ENCODE data around the gene MAN1C1.

Gene MAN1C1

DNA sequence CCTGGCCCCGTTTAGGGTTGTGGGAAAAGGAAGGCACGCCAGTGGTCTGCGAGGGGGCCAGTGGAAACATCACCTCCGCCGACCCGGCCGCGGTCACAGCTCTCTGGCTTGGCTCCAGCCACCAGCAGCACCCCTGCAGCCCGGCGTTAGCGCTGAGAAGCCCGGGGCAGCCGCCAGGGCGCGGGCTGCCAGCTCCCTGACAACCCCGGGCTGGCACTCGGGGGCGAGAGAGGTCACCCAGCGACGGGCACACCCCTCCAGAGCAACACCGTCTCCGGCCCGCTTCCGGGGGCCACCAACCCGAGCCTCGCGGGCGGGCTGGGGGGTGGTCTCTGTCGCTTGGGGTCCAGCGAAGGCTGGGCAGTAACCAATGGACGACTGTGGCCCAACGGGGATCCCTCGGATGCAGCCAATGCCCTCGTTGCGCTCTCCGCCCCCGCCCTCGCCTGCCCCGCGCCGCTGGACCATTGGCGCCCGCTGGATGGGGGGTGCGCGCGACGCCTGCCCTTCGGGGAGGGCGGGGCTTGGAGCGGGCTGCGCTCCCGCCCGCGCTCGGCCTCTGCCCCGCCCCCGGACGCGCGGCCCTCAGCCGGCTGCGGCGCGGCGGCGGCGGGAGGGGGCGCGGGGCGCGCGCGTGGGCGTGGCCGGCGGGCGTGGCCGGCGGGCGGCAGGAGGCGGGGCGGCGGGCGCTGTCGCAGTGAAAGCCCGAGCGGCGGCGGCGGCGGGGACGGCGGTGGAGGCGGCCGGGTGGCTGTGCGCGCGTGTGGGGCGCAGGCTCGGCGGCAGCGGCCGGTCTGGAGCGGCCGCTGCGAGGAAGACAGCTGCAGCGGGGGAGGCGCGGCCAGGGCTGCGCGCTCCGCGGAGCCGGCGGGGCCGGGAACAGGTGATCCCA is at the start of gene MAN1C1:
MAN1C1 (plus strand) TSS at position 697 of the 892 bp plus-strand sequence. CDS start 1,007 bp downstream, outside the sequence.
- peak; percentile 77 for DNase-seq

- no peak for DNase-seq
Measured at GRCh38 chr1:25567710-25568089, 48.9 kb upstream of the MAN1C1 start.

DNA sequence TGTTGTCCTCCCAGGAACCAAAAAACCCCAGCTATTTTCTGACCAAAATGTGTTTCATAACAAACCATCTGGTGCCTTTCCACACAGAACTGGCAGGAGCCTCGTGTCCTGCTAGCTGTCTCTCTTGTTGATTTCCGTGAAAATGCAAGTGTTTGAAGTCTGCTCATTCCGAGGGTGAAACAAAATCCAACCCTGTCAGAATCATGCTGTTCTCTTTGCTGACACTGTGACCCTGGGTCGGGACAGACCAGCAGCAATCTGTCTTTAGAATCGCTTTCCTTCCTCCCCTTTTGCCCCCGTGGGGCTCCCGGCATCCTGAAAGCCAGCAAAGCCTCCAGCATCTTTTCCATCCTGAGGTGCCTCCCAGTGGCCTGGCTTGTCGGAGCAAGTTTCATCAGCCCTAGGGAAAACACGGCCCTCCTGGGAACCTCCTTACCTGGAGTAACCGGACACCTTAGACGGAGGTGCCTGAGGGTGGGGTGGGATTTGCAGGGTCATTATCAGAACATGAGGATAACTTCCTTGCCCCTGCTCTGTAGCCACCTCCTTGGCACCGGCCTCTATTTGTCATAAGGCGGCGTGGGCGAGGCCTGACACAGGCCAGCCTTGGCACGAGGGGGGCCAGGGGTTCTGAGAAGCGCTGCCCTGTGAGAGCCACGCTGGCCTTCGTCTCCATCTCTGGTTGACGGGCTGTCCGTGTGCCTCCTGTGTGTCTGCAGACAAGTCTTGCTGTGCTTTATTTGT is 48.3 kb upstream of the MAN1C1 start:
- DNase-seq: peak; percentile 85

DNA sequence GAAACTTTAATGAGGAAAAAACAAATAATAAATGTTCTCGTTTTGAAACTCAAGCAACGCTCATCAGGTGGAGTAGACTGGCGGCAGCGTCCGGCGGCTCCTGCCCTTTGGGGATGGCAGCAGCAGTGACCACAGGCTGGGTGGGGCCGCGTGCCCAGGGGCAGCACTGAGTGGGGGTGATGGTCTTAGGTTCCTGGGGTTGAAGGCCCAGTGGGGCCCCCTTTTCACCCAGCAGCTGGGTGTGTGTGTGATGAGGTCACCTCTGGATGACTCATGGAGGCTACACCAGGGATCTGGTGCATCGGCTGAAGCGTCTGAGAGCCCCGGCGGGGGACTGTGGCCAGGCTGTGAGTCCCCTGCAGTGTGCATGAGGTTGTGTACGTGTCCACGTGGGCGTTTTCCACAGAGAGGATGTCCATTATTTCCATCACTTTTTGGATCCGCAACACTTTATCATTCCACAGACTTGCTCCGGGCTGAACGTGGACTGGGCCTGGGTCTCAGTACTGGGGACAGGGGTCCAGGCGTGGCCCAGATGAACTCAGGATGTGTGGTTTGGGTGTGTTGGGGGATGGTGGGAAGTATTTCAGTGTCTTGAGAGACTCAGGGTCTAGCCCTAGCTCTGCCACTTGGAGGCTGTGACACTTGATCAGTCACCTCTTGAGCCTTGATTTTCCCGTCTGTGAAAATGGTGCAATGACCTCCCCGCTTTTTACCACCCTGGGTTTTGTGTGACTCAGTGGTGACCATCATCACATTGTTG is 47.6 kb upstream of the MAN1C1 start:
- peak; percentile 48 for DNase-seq

- peak; percentile 89 for DNase-seq
Measured at GRCh38 chr1:25569597-25570396, 46.8 kb upstream of the MAN1C1 start.

- DNase-seq: no peak
Measured at GRCh38 chr1:25570798-25571521, 45.6 kb upstream of the MAN1C1 start.

DNA sequence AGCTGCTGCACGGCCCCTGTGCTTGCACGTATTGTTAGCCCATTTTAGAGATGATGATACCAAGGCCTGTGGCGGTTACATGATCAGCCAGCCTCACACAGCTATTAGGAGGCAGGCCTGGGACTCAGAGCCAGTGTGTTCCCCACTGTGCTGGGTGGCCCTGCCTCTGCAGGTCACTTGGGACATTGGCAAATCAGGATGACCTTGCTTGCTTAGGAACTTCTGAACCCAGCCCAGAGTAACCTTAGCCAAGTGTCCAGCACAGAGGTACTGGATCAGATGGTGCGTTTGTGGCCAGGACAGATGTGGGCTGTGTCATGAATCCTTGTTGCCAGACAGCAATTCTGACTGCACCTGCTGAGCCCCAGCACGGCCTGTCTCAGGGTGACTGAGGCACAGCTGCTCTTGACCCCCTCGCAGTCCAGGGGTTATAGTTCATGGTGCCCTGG is 45.0 kb upstream of the MAN1C1 start:
- DNase-seq: no peak

DNA sequence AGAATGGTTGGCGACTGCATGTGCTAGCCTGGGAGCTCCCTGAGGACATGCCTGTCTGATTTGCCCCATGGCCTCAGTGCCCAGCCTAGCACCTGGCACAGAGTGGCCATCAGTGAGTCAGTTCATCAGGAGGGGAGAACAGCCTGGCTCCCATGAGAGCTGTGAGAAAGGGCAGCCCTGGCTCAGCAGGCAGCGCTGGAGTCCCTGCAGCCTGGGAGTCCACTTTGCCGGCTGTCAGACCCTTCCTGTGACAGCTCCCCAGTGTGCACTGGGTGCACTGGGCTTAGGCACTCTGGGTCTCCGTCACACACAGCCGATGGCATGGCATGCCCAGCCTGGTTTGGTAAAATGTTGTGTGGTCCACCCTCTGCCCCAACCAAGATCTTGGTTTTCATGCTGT is 44.5 kb upstream of the MAN1C1 start:
- no peak for DNase-seq

DNA sequence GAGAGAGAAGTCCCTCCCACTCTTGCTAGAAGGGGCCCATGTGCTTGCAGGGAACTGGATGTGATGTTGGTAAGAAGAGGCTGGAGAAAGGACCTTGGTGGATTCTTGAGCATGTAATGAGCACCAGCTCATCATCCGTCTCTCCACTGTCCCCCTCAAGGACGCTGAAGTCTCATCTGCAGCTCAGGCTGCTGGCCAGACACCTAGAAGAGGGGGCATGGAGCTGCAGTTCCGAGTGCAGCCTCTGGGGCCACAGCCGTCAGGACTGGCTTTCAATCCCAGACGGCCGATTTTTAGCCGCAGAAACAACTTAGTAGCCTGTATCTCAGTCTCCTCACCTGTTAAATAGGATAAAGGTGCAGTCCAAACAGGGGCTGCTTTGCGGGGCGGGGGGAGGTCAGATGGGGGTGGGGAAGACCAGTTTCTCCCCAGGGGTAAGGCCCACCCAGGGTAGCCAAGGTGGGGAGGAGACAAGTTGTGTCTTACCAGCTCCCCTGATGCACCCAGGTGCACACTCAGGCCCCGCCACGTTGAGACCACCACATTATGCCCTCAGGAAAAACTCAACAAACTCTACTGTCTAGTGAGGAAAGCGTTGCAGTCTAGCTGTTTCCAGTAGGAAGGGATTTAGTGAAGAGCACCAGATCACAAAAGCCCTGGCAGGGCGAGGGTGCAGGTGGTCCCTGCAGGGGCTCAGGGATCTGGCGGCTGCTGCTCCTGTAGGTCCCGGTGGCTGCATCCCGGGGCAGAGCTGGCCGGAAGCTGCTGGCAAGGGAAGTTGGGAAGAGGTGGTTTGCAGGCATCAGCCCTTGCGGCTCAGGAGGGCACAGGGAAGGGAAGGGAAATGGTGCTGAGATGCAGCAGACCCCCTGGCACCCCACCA is 43.6 kb upstream of the MAN1C1 start:
- DNase-seq: no peak

- DNase-seq: no peak
Measured at GRCh38 chr1:25573591-25573930, 43.0 kb upstream of the MAN1C1 start.

- DNase-seq: no peak
Measured at GRCh38 chr1:25573961-25574360, 42.6 kb upstream of the MAN1C1 start.

GRCh38 chr1:25575191-25575590 is 41.4 kb upstream of the MAN1C1 start:
- no peak for DNase-seq

GRCh38 chr1:25576459-25577133 is 40.0 kb upstream of the MAN1C1 start:
- no peak for DNase-seq

GRCh38 chr1:25577134-25577920 is 39.3 kb upstream of the MAN1C1 start:
- no peak for DNase-seq

DNA sequence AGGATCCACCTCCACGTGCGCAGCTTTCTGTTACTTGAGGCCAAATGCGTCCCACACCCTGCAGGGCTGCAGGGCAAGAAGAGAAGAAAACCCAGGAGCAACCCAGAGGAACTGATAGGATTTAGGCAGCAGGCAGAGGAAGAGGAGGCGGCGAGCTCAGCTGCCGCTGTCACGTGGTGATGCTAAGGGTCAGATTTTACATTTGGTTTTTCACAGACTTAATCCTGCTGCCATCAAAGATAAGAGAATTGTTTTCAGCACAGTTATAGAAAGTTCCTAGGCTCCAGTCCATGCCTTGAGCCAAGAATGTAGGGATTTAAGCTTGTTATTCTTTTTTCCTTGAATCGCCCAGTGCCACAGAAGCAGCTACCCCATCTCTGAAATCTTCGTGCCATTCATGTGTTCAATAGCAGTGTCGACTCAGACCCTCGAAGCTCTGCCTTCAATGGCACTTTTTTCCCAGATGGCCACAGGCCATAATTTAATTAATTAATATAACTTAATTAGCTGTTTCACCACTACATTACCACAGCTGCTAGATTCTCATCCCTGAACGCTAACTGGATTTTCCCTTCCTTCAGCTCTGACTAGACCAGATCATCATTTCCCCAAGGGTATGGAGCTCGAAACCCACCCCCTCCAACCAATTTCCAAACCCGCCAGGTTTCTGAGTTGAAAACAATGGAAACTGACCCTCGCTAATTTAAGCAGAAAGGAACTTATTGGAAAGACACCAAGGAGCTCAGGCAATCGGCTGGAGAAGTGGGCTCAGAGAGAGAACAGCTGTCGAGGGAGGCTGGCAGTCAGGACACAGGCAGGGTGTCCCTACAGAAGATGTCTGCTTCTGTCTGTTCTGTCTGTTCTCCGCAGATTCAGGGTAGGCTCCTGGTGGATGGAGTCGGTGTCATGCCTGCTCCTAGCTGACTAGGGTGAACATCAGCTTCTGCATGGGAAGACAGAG is 37.0 kb upstream of the MAN1C1 start:
- DNase-seq: no peak

DNA sequence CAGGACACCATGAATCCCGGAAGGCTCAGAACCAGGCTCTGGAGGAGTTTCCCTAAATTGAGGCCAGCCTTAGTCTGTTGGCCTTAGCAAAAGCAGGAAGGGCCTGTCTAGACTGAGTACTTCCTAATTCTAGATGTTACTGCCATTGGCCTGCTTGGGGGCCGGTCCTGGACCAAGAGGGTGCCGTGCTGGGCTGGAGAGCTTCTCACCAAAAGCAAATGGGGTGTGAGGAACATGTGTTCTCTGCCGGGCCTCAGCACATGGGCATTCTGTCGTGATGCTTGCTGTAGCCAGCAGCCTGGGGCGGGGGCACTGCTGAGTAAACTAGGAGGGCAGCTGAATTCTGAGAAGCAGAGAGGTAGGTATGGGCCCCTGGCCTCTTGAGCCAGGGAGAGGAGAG is 35.7 kb upstream of the MAN1C1 start:
- no peak for DNase-seq

DNA sequence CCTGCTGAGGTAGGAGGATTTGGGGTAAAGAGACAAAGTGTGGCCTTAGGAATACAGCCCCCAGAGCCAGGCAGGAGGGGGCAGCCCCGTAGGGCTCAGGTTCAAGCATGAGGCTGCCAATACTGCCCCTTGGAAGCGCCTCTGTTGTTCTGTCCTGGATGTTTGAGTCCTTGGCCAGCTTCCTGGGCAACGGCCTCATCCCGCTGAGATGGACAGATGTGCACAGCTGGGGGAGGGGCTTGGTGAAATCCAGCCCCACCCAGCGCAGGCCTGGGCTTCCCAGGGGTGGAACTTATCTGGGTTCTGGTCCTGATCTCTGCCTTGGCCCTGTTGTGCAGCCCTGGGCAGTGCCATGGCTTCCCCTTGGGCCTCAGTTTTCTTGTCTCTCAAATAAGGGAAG is 34.8 kb upstream of the MAN1C1 start:
- no peak for DNase-seq
